Keratinocyte (primary cell): ENCODE measurements around the gene PPP1R1C.

Experiments
- EZH2 ChIP-seq: IDR thresholded peaks from one replicate; pipeline ENCODE4 v1.6.1; 2012; ENCODE audit warnings: inconsistent platforms, mild to moderate bottlenecking, low read length, moderate library complexity
- TF ChIP-seq, protein P1 (sequence below), 3 experiments: IDR thresholded peaks in 1 of 3; conservative IDR thresholded peaks in 1 of 3; optimal IDR thresholded peaks in 1 of 3; 2 replicates in 2 of 3; 3 replicates in 1 of 3; pipeline versions ENCODE3 to v1.5.1; 2011; ENCODE audit warnings: low read length in 3 of 3, mild to moderate bottlenecking in 3 of 3, moderate library complexity in 2 of 3, control low read depth in 1 of 3, inconsistent platforms in 1 of 3; ENCODE audit not compliant: insufficient read depth in 2 of 3; ENCODE audit errors: extremely low read depth in 1 of 3

GRCh38 chr2:181947273-181947672 is 38.4 kb upstream of the PPP1R1C start:
- TF ChIP-seq, protein P1, sequence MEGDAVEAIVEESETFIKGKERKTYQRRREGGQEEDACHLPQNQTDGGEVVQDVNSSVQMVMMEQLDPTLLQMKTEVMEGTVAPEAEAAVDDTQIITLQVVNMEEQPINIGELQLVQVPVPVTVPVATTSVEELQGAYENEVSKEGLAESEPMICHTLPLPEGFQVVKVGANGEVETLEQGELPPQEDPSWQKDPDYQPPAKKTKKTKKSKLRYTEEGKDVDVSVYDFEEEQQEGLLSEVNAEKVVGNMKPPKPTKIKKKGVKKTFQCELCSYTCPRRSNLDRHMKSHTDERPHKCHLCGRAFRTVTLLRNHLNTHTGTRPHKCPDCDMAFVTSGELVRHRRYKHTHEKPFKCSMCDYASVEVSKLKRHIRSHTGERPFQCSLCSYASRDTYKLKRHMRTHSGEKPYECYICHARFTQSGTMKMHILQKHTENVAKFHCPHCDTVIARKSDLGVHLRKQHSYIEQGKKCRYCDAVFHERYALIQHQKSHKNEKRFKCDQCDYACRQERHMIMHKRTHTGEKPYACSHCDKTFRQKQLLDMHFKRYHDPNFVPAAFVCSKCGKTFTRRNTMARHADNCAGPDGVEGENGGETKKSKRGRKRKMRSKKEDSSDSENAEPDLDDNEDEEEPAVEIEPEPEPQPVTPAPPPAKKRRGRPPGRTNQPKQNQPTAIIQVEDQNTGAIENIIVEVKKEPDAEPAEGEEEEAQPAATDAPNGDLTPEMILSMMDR (optimal IDR thresholded peaks at IDR 0.05 in 1 of 3, IDR thresholded peaks at IDR 0.05 in 1 of 3, conservative IDR thresholded peaks at IDR 0.05 in 1 of 3; ENCODE audit: extremely low read depth in 1 of 3, insufficient read depth in 2 of 3, low read length in 3 of 3) = no peak
- no peak for TF ChIP-seq EZH2
